Prostate gland (tissue), 2 donors: ENCODE results near the gene GPC5.

ENCODE experiments used
- POLR2A ChIP-seq: fragments of 450-650 bp; IDR thresholded peaks from one replicate; pipeline ENCODE4 v1.6.1; 2016; ENCODE audit warnings: antibody characterized with exemption, mild to moderate bottlenecking
- TF ChIP-seq, protein P1 (sequence below), 4 experiments: fragments of 200-600 bp in 2 of 4; fragments of 450-650 bp in 2 of 4; sonication (generic) in 2 of 4; IDR thresholded peaks; 1 replicate in 3 of 4; 2 replicates in 1 of 4; pipeline ENCODE4 v1.5.1; 2016 to 2019; ENCODE audit warnings: antibody characterized with exemption in 4 of 4, mild to moderate bottlenecking in 2 of 4, moderate library complexity in 2 of 4

DNA sequence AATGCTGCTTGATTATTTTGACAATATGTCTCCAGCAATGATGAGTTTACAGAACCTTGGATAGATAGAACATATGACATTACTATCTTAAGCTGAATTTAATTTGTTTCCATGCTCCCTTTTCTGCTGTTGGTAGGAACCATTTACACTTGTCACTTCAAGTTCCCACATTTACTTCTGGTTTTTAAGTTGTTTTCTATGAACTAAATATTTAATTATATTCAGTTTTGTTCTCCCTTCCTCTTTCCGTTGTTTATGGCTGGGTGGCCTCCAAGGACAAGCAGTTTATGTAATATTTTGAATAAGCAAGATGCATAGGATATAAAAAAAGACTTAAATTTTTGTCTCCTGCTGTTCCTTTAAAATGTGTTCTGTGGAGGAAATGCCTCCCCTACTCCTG is 860.6 kb downstream of the GPC5 start:
- no peak for TF ChIP-seq POLR2A
- TF ChIP-seq, protein P1, sequence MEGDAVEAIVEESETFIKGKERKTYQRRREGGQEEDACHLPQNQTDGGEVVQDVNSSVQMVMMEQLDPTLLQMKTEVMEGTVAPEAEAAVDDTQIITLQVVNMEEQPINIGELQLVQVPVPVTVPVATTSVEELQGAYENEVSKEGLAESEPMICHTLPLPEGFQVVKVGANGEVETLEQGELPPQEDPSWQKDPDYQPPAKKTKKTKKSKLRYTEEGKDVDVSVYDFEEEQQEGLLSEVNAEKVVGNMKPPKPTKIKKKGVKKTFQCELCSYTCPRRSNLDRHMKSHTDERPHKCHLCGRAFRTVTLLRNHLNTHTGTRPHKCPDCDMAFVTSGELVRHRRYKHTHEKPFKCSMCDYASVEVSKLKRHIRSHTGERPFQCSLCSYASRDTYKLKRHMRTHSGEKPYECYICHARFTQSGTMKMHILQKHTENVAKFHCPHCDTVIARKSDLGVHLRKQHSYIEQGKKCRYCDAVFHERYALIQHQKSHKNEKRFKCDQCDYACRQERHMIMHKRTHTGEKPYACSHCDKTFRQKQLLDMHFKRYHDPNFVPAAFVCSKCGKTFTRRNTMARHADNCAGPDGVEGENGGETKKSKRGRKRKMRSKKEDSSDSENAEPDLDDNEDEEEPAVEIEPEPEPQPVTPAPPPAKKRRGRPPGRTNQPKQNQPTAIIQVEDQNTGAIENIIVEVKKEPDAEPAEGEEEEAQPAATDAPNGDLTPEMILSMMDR (IDR thresholded peaks at IDR 0.05): no peak
